ENCODE results near the gene C2orf72. TPM values are rescaled to one million over a fixed set of nuclear protein-coding genes. Genes with fewer than 3 reads are reported as not detected.
"Not testable (repeated sequence)": the region's sequence is repeated elsewhere in the genome, so short reads cannot be mapped to it uniquely, and the experiment has no call there.

Gene C2orf72
- total RNA-seq, 2 donors from 2014 or later: 0.14 TPM; not detected in 1

DNA sequence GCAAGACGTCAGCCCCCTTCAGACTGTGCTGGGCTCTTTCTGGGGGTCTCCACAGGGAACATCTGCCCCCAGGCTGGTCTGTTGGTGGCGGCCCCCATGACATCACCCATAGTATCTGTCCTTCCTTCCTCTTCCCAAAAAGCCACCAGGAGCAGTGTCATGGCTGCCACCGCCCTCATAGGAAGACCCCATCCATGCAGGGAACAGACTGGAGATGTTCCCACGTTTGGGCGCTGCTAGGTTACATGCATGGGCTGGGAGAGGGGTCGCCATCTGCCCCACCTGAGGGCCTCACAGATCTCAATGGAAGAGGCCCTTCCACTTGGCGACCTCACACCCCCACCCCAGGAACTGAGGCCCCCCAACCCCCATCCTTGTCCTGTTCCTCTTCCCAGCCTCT lies 36.3 kb upstream of the C2orf72 start:
- TF ChIP-seq, protein P1, sequence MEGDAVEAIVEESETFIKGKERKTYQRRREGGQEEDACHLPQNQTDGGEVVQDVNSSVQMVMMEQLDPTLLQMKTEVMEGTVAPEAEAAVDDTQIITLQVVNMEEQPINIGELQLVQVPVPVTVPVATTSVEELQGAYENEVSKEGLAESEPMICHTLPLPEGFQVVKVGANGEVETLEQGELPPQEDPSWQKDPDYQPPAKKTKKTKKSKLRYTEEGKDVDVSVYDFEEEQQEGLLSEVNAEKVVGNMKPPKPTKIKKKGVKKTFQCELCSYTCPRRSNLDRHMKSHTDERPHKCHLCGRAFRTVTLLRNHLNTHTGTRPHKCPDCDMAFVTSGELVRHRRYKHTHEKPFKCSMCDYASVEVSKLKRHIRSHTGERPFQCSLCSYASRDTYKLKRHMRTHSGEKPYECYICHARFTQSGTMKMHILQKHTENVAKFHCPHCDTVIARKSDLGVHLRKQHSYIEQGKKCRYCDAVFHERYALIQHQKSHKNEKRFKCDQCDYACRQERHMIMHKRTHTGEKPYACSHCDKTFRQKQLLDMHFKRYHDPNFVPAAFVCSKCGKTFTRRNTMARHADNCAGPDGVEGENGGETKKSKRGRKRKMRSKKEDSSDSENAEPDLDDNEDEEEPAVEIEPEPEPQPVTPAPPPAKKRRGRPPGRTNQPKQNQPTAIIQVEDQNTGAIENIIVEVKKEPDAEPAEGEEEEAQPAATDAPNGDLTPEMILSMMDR (IDR thresholded peaks at IDR 0.05): no peak
- Histone ChIP-seq H3K4me3 (no peak overlapping the region), H3K9me3 (no peaks in the 10 kb centered on the region), H3K36me3 (no peaks in the 10 kb centered on the region), H3K4me1 (ENCODE audit: control insufficient read depth in 1 of 2, low read depth in 2 of 2) (no peaks in the 10 kb centered on the region), H3K27me3 (replicated peaks; ENCODE audit: insufficient read depth) (no peaks in the 10 kb centered on the region), H3K27ac (no peak overlapping the region)
- no peak for ATAC-seq (ENCODE audit: insufficient number of reproducible peaks, low FRiP score, low read depth)
- DNase-seq (ENCODE audit: low spot score): no peak

DNA sequence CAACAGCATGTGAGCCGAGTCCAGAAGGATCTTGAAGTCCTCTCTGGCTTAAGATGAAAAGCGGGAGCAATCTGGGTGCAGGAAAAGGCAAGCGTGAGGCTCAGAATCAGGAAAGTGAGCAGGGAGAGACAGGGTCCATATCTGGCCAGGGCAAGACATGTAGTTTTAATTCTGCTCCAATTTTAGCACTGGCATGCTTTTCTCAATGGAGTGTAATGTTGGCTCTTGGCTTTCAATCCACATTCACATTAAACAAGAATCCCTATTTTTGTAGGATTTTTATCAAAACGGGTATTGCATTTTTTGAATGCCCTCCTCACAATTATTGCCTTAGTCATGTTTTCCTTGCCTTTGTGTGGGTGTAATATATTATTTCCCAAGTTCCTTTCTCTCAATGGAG lies 35.4 kb upstream of the C2orf72 start:
- ATAC-seq (ENCODE audit: insufficient number of reproducible peaks, low FRiP score, low read depth) (no peak), DNase-seq (ENCODE audit: low spot score) (no peak)
- no peaks in the 10 kb centered on the region for H3K27me3 ChIP-seq (replicated peaks; ENCODE audit: insufficient read depth)
- no peaks in the 10 kb centered on the region for H3K4me1 ChIP-seq (ENCODE audit: control insufficient read depth in 1 of 2, low read depth in 2 of 2)
- H3K27ac ChIP-seq: no peak overlapping the region
- no peaks in the 10 kb centered on the region for H3K9me3 ChIP-seq
- TF ChIP-seq, protein P1 (IDR thresholded peaks at IDR 0.05): no peak
- H3K4me3 ChIP-seq: no peak overlapping the region
- no peaks in the 10 kb centered on the region for H3K36me3 ChIP-seq

DNA sequence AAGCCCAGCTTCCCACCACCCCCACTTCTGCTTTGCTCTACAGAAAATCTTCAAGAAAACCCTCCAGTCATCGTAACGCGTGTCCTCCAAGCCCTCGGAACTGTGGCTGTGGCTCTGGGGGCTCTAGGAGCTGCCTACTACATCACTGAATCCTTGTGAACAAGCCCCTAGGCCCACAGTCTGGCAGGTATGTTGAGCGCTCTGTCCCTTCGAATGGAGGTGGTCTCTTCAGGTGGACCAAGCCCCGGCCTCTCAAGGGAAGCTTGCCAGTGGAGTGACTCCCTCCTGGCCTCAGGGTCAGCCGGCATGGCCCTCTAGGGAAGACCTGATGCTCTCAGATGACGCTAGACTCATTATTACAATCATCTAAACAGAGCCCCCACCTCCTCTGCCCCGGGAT lies 34.7 kb upstream of the C2orf72 start:
- H3K4me1 ChIP-seq (ENCODE audit: control insufficient read depth in 1 of 2, low read depth in 2 of 2): no peaks in the 10 kb centered on the region
- TF ChIP-seq, protein P1 (IDR thresholded peaks at IDR 0.05): no peak
- H3K9me3 ChIP-seq: no peaks in the 10 kb centered on the region
- no peak overlapping the region for H3K4me3 ChIP-seq
- DNase-seq (ENCODE audit: low spot score) (no peak), ATAC-seq (ENCODE audit: insufficient number of reproducible peaks, low FRiP score, low read depth) (no peak)
- H3K27me3 ChIP-seq (replicated peaks; ENCODE audit: insufficient read depth): no peaks in the 10 kb centered on the region
- H3K27ac ChIP-seq: no peak overlapping the region
- no peaks in the 10 kb centered on the region for H3K36me3 ChIP-seq

DNA sequence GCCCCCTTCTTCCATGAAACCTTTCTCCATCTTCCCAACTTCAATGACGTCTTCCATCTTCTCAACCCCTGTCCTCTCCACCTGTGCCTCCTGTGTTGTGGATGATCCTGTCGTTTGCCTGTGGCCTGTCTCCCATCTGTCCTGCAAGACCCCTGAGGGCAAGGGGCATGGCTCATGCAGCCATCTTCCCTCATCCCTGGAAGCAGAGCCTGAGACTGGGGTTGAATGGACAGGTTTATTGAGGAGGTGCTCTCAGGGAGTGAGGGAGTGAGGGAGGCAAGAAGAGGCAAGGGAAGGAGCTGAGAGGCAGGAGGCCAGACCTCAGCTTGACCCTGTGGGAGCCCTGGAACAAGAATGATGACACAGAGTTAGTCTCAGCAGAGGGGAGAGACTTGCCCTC lies 34.1 kb upstream of the C2orf72 start:
- Histone ChIP-seq H3K27me3 (replicated peaks; ENCODE audit: insufficient read depth) (no peaks in the 10 kb centered on the region), H3K27ac (no peak overlapping the region), H3K4me1 (ENCODE audit: control insufficient read depth in 1 of 2, low read depth in 2 of 2) (no peaks in the 10 kb centered on the region), H3K9me3 (no peaks in the 10 kb centered on the region), H3K4me3 (no peak overlapping the region), H3K36me3 (no peaks in the 10 kb centered on the region)
- ATAC-seq (ENCODE audit: insufficient number of reproducible peaks, low FRiP score, low read depth) (no peak), DNase-seq (ENCODE audit: low spot score) (no peak)
- TF ChIP-seq, protein P1 (IDR thresholded peaks at IDR 0.05): no peak

DNA sequence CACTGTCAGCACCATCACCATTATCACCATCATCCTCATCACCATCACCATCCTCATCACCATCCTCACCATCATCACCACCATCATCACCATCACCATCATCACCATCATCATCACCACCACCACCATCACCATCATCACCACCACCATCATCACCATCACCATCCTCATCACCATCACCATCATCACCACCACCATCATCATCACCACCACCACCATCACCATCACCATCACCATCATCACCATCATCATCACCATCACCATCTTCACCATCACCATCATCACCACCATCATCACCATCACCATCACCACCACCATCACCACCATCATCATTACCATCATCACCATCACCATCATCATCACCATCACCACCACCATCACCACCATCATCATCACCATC lies 32.4 kb upstream of the C2orf72 start:
- H3K4me1 ChIP-seq (ENCODE audit: control insufficient read depth in 1 of 2, low read depth in 2 of 2); H3K36me3 ChIP-seq; H3K4me3 ChIP-seq; H3K27me3 ChIP-seq (replicated peaks; ENCODE audit: insufficient read depth); H3K9me3 ChIP-seq; DNase-seq (ENCODE audit: low spot score); H3K27ac ChIP-seq; ATAC-seq (ENCODE audit: insufficient number of reproducible peaks, low FRiP score, low read depth): not testable (repeated sequence)

DNA sequence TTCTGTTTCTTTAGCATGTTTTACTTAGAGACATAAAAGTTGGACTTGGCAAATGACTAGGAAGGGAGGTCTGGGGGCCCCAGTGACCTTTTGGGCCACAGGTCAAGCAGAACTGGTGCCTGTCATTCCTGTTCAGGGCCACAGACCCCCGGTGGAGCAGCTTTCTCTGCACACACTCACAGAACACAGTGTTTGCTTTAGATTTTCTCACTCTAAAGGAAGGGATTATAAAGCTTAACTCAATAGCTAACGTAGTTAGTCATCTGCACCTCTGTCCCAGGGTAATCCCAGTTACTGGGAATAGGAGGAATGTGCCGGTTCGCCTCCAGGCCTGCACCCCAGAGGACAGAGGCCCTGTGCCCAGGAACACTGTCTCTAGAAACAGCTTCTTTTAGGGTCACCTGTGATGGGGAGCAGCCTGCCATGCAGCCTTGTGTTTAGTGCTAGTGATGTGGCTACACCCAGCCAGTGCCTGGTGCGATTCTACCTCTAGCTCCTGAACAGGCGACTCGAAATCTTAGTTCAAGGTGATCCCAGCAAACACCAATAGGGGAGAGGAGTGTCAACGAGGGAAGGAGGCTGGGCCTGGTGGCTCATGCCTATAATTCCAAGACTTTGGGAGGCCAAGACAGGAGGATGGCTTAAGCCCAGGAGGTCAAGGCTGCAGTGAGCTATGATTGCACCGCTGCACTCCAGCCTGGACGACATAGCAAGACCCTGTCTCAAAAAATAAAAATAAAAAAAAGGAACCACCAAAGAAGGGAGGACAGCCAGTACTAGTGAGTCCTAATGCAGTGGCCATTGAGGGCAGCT lies 29.8 kb upstream of the C2orf72 start:
- DNase-seq (ENCODE audit: low spot score): no peak
- TF ChIP-seq, protein P1 (IDR thresholded peaks at IDR 0.05): no peak
- no peak for ATAC-seq (ENCODE audit: insufficient number of reproducible peaks, low FRiP score, low read depth)
- Histone ChIP-seq H3K4me1 (ENCODE audit: control insufficient read depth in 1 of 2, low read depth in 2 of 2) (no peaks in the 10 kb centered on the region), H3K27me3 (replicated peaks; ENCODE audit: insufficient read depth) (no peaks in the 10 kb centered on the region), H3K9me3 (no peaks in the 10 kb centered on the region), H3K4me3 (no peak overlapping the region), H3K27ac (no peak overlapping the region), H3K36me3 (no peaks in the 10 kb centered on the region)

Measured in thoracic aorta (tissue), 2 donors.